Measurements from ENCODE around the gene SREBF2.

SREBF2 gene

DNA sequence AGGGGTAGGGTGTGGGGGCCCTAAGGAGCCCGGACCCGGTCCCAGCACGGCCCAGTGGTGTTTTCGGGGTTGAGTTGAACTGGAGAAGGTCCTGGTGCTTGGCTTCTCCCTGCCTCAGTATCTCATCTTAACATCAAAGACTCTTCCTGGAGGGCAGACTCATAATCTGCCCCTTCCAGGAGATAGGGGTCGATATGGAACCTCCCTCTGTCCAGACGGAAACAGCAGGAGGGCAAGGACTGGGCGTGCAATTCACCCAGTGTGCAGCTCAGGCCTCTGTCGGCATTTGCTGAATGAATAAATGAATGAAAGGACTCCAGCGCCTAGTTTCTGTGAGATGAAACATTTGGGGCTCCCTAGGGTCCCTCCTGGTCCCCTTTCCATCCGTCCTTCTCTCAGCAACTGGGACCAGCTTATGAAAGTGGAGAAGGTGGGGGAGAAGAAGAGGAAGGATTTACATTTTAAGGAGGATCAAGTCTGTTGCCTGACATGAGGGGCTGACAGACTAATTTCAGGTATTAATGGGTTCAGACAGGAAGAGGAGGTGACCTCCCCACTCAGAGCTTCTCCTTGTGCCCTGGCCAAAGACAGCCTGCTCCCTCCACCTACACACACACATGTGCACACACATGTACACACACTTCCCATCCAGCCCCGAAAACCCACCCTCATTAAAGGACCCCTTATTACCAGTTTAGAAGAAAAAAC, 83.0 kb downstream of the SREBF2 start:
- H3K4me2 ChIP-seq (ENCODE audit: low read depth, low read length, poor library complexity, severe bottlenecking): no peak overlapping the region
- H3K9me3 ChIP-seq (ENCODE audit: insufficient read depth, low read depth, low read length): no peaks in the 10 kb centered on the region
- no peak for TF ChIP-seq EZH2phosphoT487 (IDR thresholded peaks at IDR 0.05; ENCODE audit: borderline replicate concordance)
- no peak for TF ChIP-seq CTCF (conservative IDR thresholded peaks at IDR 0.05; ENCODE audit: low read length)
- H3K9me2 ChIP-seq (replicated peaks; ENCODE audit: low read depth, low read length): no peaks in the 10 kb centered on the region
- H3K4me1 ChIP-seq (ENCODE audit: insufficient read depth, low read length, poor library complexity, severe bottlenecking): peaks cover 12% of the 10 kb centered on the region
- no peak overlapping the region for H3K4me3 ChIP-seq (ENCODE audit: low read length, poor library complexity, severe bottlenecking)
- H3K9ac ChIP-seq (ENCODE audit: low read depth, low read length, poor library complexity, severe bottlenecking): no peak overlapping the region
- no peaks in the 10 kb centered on the region for H4K20me1 ChIP-seq (ENCODE audit: insufficient read depth, low read length, poor library complexity, severe bottlenecking)
- no peaks in the 10 kb centered on the region for H3K36me3 ChIP-seq (ENCODE audit: insufficient read depth, low read length)
- no peaks in the 10 kb centered on the region for H3F3A ChIP-seq (ENCODE audit: low read depth)
- H2AFZ ChIP-seq (ENCODE audit: low read length): no peak overlapping the region
- H3K27me3 ChIP-seq (ENCODE audit: insufficient read depth, low read length, poor library complexity, severe bottlenecking): no peaks in the 10 kb centered on the region
- H3K79me2 ChIP-seq (ENCODE audit: insufficient read depth, low read length): no peaks in the 10 kb centered on the region

DNA sequence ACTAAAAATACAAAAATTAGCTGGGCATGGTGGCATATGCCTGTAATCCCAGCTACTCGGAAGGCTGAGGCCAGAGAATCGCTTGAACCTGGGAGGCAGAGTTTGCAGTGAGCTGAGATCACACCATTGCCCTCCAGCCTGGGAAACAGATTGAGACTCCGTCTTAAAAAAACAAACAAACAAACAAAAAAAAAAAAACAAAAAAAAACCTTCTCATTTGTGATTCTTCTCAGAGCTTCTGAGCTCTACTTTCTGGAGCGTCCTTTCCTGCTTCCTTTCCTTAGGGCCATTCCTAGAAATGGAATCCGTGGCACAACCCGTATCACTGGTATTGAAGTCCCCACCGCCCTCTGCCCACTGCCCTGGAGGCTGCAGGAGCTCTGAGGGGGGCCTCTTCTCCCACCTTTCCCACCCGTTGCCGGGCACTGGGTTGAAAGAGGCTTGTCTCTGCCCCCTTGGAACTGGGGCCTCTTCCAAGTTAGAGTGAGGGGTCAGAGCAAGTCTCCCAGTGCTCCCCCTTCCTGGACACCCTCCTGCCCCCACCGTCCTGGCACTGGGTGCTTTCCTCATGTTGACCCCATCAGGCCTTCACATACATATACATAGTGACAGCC, 83.9 kb downstream of the SREBF2 start:
- TF ChIP-seq CTCF (conservative IDR thresholded peaks at IDR 0.05; ENCODE audit: low read length): no peak
- no peak for TF ChIP-seq EZH2phosphoT487 (IDR thresholded peaks at IDR 0.05; ENCODE audit: borderline replicate concordance)
- H3K79me2 ChIP-seq (ENCODE audit: insufficient read depth, low read length): no peaks in the 10 kb centered on the region
- no peaks in the 10 kb centered on the region for H4K20me1 ChIP-seq (ENCODE audit: insufficient read depth, low read length, poor library complexity, severe bottlenecking)
- H2AFZ ChIP-seq (ENCODE audit: low read length): no peak overlapping the region
- H3K27me3 ChIP-seq (ENCODE audit: insufficient read depth, low read length, poor library complexity, severe bottlenecking): no peaks in the 10 kb centered on the region
- no peaks in the 10 kb centered on the region for H3K36me3 ChIP-seq (ENCODE audit: insufficient read depth, low read length)
- no peaks in the 10 kb centered on the region for H3K9me2 ChIP-seq (replicated peaks; ENCODE audit: low read depth, low read length)
- H3K4me1 ChIP-seq (ENCODE audit: insufficient read depth, low read length, poor library complexity, severe bottlenecking): peaks cover 12% of the 10 kb centered on the region
- H3K4me2 ChIP-seq (ENCODE audit: low read depth, low read length, poor library complexity, severe bottlenecking): no peak overlapping the region
- H3K9ac ChIP-seq (ENCODE audit: low read depth, low read length, poor library complexity, severe bottlenecking): no peak overlapping the region
- H3F3A ChIP-seq (ENCODE audit: low read depth): no peaks in the 10 kb centered on the region
- no peaks in the 10 kb centered on the region for H3K9me3 ChIP-seq (ENCODE audit: insufficient read depth, low read depth, low read length)
- no peak overlapping the region for H3K4me3 ChIP-seq (ENCODE audit: low read length, poor library complexity, severe bottlenecking)

DNA sequence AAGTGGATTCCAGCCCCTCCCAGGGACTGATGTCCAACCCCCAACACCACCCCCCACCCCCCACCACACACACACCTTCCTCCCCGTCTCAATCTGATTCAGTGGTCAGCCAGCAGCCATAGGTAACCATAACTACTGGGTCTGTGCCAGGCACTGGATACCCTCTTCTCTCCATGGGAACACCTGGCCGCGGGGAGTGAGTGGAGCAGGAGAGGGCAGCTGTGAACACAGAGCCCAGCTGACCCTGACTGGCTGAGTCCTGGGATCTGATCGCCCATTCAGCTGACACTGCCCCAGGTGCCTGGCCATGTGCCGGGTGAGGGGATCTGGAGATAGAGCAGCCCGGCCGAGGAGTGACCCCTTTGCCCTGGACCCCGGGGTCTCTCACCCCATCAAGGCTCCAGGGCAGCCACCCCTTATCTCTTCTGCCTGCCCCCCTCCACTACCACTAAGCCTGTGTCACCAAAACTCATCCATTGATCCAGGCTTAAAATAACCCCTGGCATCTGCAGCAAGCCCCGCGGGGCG, 84.5 kb downstream of the SREBF2 start:
- no peak for TF ChIP-seq CTCF (conservative IDR thresholded peaks at IDR 0.05; ENCODE audit: low read length)
- no peak for TF ChIP-seq EZH2phosphoT487 (IDR thresholded peaks at IDR 0.05; ENCODE audit: borderline replicate concordance)
- no peaks in the 10 kb centered on the region for H3F3A ChIP-seq (ENCODE audit: low read depth)
- peaks cover 12% of the 10 kb centered on the region for H3K4me1 ChIP-seq (ENCODE audit: insufficient read depth, low read length, poor library complexity, severe bottlenecking)
- H3K4me2 ChIP-seq (ENCODE audit: low read depth, low read length, poor library complexity, severe bottlenecking): no peak overlapping the region
- no peak overlapping the region for H3K9ac ChIP-seq (ENCODE audit: low read depth, low read length, poor library complexity, severe bottlenecking)
- no peak overlapping the region for H2AFZ ChIP-seq (ENCODE audit: low read length)
- no peak overlapping the region for H3K4me3 ChIP-seq (ENCODE audit: low read length, poor library complexity, severe bottlenecking)
- no peaks in the 10 kb centered on the region for H4K20me1 ChIP-seq (ENCODE audit: insufficient read depth, low read length, poor library complexity, severe bottlenecking)
- no peaks in the 10 kb centered on the region for H3K36me3 ChIP-seq (ENCODE audit: insufficient read depth, low read length)
- H3K9me3 ChIP-seq (ENCODE audit: insufficient read depth, low read depth, low read length): no peaks in the 10 kb centered on the region
- H3K79me2 ChIP-seq (ENCODE audit: insufficient read depth, low read length): no peaks in the 10 kb centered on the region
- H3K9me2 ChIP-seq (replicated peaks; ENCODE audit: low read depth, low read length): no peaks in the 10 kb centered on the region
- H3K27me3 ChIP-seq (ENCODE audit: insufficient read depth, low read length, poor library complexity, severe bottlenecking): no peaks in the 10 kb centered on the region

Measured in Loucy (cell line).